ENCODE data around the gene TEX2.

TEX2 gene
- total RNA-seq: 13.4 to 51.9 (median 40.6) reads per million in 9 experiments

DNA sequence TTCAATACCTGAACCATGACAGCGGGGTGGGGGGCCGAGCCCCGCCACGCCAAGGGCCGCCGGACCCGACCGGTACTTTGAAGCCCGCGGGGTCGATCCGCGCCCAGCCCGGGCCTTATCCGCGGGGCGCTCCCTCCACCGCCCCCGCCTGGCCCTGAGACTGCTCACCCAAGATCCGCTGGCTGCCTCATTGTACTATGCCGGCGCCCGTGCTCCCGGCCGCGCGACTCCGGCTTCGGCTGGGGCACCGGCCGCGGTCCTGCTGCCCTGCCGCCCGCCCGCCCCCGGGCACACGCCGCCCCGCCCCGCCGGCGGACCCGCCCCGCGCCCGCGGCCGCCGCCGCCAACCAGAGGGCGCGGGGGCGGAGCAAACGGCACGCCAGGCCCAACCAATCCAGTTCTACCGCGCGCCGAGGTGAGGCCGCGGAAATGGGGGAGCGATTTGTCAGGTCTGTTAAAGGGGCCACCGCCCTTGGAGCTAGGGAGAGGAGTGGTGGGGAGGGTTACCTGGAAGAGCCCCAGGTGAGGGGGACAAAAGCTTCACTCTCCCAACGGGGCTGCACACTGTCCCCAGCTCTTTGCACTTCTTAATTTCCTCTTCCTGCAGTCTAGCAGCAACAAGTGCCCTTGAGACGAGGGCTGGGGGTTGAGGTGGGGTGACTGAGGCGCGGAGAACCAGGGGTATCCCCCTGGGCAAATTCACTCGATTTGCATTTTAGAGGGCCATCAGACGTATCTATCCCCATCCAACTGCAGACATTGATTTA is at the start of gene TEX2:
TSS of gene TEX2 (minus strand) at position 261 of the 767 bp plus-strand sequence. CDS start 49,043 bp downstream, outside the sequence.
- Mint-ChIP-seq H3K4me3 (peak within 1 kb of the TSS; percentile 92 to 93), H3K36me3 (ENCODE audit: insufficient read depth) (peaks cover 13% of the 10 kb centered on the region), H3K4me1 (ENCODE audit: low read depth in 2 of 2) (peaks cover 22 to 28% of the 10 kb centered on the region in 2 donors), H3K27ac (peak within 1 kb of the TSS; percentile 94 to 96), H3K9me3 (no peaks in the 10 kb centered on the region), H3K27me3 (peaks cover 12 to 14% of the 10 kb centered on the region in 2 donors)
- peak; percentile 80 to 85 (median 81) for DNase-seq
- peak; percentile 82 for ATAC-seq (replicated peaks)

- ATAC-seq (replicated peaks) (no peak), DNase-seq (no peak)
- no peaks in the 10 kb centered on the region for H3K4me1 Mint-ChIP-seq (ENCODE audit: low read depth in 2 of 2)
- H3K27me3 Mint-ChIP-seq: no peaks in the 10 kb centered on the region
- no peaks in the 10 kb centered on the region for H3K9me3 Mint-ChIP-seq
- H3K27ac Mint-ChIP-seq: no peak overlapping the region
- no peak overlapping the region for H3K4me3 Mint-ChIP-seq
- no peaks in the 10 kb centered on the region for H3K36me3 Mint-ChIP-seq (ENCODE audit: insufficient read depth)
Observed at GRCh38 chr17:64309710-64310109, 46.6 kb upstream of the TEX2 start.

- no peaks in the 10 kb centered on the region for H3K4me1 Mint-ChIP-seq (ENCODE audit: low read depth in 2 of 2)
- no peak for ATAC-seq (replicated peaks)
- no peaks in the 10 kb centered on the region for H3K36me3 Mint-ChIP-seq (ENCODE audit: insufficient read depth)
- no peaks in the 10 kb centered on the region for H3K27me3 Mint-ChIP-seq
- H3K4me3 Mint-ChIP-seq: no peak overlapping the region
- no peaks in the 10 kb centered on the region for H3K9me3 Mint-ChIP-seq
- H3K27ac Mint-ChIP-seq: no peak overlapping the region
- DNase-seq: no peak
Observed at GRCh38 chr17:64309021-64309420, 46.0 kb upstream of the TEX2 start.

- DNase-seq (peak; percentile 52 to 65 (median 57)), ATAC-seq (replicated peaks) (peak; percentile 56)
- Mint-ChIP-seq H3K36me3 (ENCODE audit: insufficient read depth) (no peaks in the 10 kb centered on the region), H3K27me3 (no peaks in the 10 kb centered on the region), H3K4me1 (ENCODE audit: low read depth in 2 of 2) (no peaks in the 10 kb centered on the region), H3K9me3 (no peaks in the 10 kb centered on the region), H3K4me3 (no peak overlapping the region), H3K27ac (no peak overlapping the region)
Observed at GRCh38 chr17:64306850-64307463, 43.9 kb upstream of the TEX2 start.

- DNase-seq: no peak
- Mint-ChIP-seq H3K27ac (no peak overlapping the region), H3K4me3 (no peak overlapping the region), H3K4me1 (ENCODE audit: low read depth in 2 of 2) (no peaks in the 10 kb centered on the region), H3K9me3 (no peaks in the 10 kb centered on the region), H3K36me3 (ENCODE audit: insufficient read depth) (no peaks in the 10 kb centered on the region), H3K27me3 (peaks cover 5 to 11% of the 10 kb centered on the region in 2 donors)
- no peak for ATAC-seq (replicated peaks)
Observed at GRCh38 chr17:64304551-64304950, 41.5 kb upstream of the TEX2 start.

DNA sequence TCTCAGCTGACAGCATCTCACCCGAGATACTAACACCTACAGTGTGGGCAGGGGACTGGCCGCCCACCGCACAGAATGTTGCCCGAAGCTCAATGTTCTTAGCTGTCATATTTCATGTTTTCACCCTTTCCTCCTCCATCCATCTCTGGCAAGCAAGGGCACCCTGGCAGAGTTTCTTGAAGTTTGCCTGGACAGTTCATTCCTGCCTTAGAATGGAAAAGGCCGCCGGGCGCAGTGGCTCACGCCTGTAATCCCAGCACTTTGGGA is 37.6 kb upstream of the TEX2 start:
- Mint-ChIP-seq H3K27me3 (peaks cover 5 to 18% of the 10 kb centered on the region in 2 donors), H3K4me1 (ENCODE audit: low read depth in 2 of 2) (no peaks in the 10 kb centered on the region), H3K27ac (no peak overlapping the region), H3K4me3 (no peak overlapping the region), H3K9me3 (no peaks in the 10 kb centered on the region), H3K36me3 (ENCODE audit: insufficient read depth) (no peaks in the 10 kb centered on the region)
- no peak for ATAC-seq (replicated peaks)
- no peak for DNase-seq

DNA sequence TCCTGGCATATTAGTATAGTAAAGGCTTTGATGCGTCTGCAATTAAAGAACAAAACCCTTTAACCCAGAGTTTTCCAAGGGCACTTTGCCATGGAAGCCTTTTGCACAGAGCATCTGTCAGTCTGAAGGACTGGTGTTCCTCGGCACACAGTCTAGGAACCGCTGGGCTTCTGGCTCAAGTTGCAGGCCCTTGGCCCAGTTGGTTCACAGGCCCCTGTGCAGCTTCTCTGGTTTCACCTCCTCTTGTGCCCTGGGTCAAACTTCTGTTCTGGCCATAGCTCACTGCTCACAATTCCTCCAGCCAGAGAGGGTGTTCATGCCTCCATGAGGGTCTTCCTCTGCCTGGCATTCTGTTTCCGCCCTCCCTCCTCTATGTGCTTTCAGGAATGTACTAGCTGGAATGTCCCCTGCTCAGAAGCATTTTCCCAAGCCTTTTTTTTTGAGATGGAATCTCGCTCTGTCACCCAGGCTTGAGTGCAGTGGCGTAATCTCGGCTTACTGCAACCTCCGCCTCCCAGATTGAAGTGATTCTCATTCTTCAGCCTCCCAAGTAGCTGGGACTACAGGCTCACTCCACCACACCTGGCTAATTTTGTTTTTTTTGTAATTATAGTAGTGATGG is 34.5 kb upstream of the TEX2 start:
- Mint-ChIP-seq H3K4me1 (ENCODE audit: low read depth in 2 of 2) (no peaks in the 10 kb centered on the region), H3K9me3 (no peaks in the 10 kb centered on the region), H3K27me3 (peaks cover 5 to 25% of the 10 kb centered on the region in 2 donors), H3K27ac (no peak overlapping the region), H3K4me3 (no peak overlapping the region), H3K36me3 (ENCODE audit: insufficient read depth) (no peaks in the 10 kb centered on the region)
- no peak for DNase-seq
- ATAC-seq (replicated peaks): no peak

- Mint-ChIP-seq H3K27me3 (peaks cover 8 to 33% of the 10 kb centered on the region in 2 donors), H3K27ac (no peak overlapping the region), H3K36me3 (ENCODE audit: insufficient read depth) (peaks cover 4% of the 10 kb centered on the region), H3K9me3 (peaks cover 0 to 3% of the 10 kb centered on the region in 2 donors), H3K4me3 (no peak overlapping the region), H3K4me1 (ENCODE audit: low read depth in 2 of 2) (no peaks in the 10 kb centered on the region)
- no peak for DNase-seq
- no peak for ATAC-seq (replicated peaks)
Observed at GRCh38 chr17:64296246-64296645, 33.2 kb upstream of the TEX2 start.

- Mint-ChIP-seq H3K9me3 (peaks cover 0 to 9% of the 10 kb centered on the region in 2 donors), H3K36me3 (ENCODE audit: insufficient read depth) (peaks cover 4% of the 10 kb centered on the region), H3K27me3 (peaks cover 8 to 33% of the 10 kb centered on the region in 2 donors), H3K27ac (no peak overlapping the region), H3K4me1 (ENCODE audit: low read depth in 2 of 2) (no peaks in the 10 kb centered on the region), H3K4me3 (no peak overlapping the region)
- no peak for ATAC-seq (replicated peaks)
- no peak for DNase-seq
Observed at GRCh38 chr17:64295146-64295545, 32.1 kb upstream of the TEX2 start.

DNA sequence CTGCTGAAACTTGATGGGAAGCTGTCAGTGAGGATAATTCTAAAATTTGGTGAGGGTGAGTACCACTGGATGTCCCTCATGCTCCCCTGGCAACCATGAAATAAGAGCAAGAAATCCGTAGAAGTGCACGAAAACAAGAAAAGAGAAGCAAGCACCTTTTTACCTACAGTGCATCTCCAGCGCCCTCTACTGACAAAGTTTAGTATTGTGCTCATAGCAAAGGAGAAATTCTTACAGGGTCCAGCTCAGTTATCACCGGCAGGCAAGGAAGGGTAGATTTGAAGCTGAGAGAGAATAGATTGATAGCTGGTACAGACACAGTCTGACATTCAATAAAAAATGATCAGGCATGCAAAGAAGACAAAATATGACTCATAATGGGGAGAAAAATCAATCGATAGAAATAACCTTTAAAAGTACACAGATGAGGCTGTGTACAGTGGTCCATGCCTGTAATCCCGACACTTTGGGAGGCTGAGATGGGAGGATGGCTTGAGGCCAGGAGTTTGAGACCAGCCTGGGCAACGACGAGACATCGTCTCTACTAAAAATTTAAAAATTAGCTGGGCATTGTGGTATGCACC is 28.3 kb upstream of the TEX2 start:
- Mint-ChIP-seq H3K4me1 (ENCODE audit: low read depth in 2 of 2) (no peaks in the 10 kb centered on the region), H3K4me3 (no peak overlapping the region), H3K27me3 (peaks cover 6 to 20% of the 10 kb centered on the region in 2 donors), H3K27ac (no peak overlapping the region), H3K9me3 (peaks cover 0 to 9% of the 10 kb centered on the region in 2 donors), H3K36me3 (ENCODE audit: insufficient read depth) (peaks cover 4% of the 10 kb centered on the region)
- ATAC-seq (replicated peaks) (no peak), DNase-seq (no peak)

- H3K4me1 Mint-ChIP-seq (ENCODE audit: low read depth in 2 of 2): no peaks in the 10 kb centered on the region
- no peak overlapping the region for H3K27ac Mint-ChIP-seq
- no peak for ATAC-seq (replicated peaks)
Observed at GRCh38 chr17:64289741-64290141, 26.7 kb upstream of the TEX2 start.

GRCh38 chr17:64282753-64283080 is 19.7 kb upstream of the TEX2 start:
- H3K27me3 Mint-ChIP-seq: no peaks in the 10 kb centered on the region
- no peak overlapping the region for H3K4me3 Mint-ChIP-seq
- no peak for ATAC-seq (replicated peaks)
- no peak overlapping the region for H3K27ac Mint-ChIP-seq
- H3K9me3 Mint-ChIP-seq: no peaks in the 10 kb centered on the region
- no peaks in the 10 kb centered on the region for H3K4me1 Mint-ChIP-seq (ENCODE audit: low read depth in 2 of 2)
- no peak for DNase-seq
- no peaks in the 10 kb centered on the region for H3K36me3 Mint-ChIP-seq (ENCODE audit: insufficient read depth)

More at GRCh38 chr17:64289741-64290141, 26.7 kb upstream of the TEX2 start:
- H3K36me3 Mint-ChIP-seq (ENCODE audit: insufficient read depth): peaks cover 4% of the 10 kb centered on the region
- peaks cover 6 to 20% of the 10 kb centered on the region in 2 donors for H3K27me3 Mint-ChIP-seq
- no peak for DNase-seq
- H3K9me3 Mint-ChIP-seq: peaks cover 0 to 9% of the 10 kb centered on the region in 2 donors
- H3K4me3 Mint-ChIP-seq: no peak overlapping the region

DNA sequence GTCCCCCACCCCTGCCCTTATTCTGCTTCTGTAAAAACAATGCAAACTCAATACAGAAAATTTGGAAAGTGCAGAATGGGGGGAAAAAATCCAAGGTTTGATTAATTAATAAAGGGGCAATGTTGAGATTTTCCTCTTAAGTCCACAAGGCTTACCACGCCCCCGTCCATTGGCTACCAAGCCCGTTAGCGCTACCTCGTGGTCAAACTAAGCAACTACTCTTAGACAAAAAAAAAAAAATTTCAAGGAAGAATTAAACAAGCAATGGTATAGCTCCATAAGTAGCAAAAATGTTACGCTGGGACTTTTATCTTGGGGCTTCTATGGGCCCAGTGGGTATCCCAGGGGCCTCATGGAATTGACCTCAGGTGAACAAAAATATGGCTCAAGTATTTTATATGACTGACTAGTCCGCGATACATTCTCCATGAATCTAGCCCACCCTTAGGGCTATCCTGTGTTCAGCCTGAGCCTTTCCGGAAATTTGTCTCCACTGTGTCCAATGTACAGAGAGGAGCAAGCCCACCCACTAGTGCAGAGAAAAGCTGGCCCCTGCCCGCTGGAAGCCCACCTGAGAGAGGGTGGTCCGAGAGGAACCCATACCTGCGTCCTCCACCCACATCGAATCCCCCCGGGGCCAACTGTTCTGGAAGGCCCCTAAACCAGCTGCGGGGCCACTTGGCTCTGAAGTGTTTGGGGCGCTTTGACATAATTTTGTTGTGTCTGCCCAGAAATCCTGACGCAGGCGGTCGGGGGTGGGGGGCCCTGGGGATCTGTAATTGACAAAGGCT is 19.1 kb upstream of the TEX2 start:
- Mint-ChIP-seq H3K36me3 (ENCODE audit: insufficient read depth) (no peaks in the 10 kb centered on the region), H3K9me3 (no peaks in the 10 kb centered on the region), H3K27me3 (no peaks in the 10 kb centered on the region), H3K27ac (no peak overlapping the region), H3K4me1 (ENCODE audit: low read depth in 2 of 2) (no peaks in the 10 kb centered on the region), H3K4me3 (no peak overlapping the region)
- ATAC-seq (replicated peaks) (peak; percentile 56), DNase-seq (peak; percentile 36 to 50 (median 40))

Measured in effector memory CD8-positive, alpha-beta T cell (primary cell).